Mammary epithelial cell (primary cell): ENCODE results near the gene OFD1.
"Not testable (repeated sequence)": the region's sequence is repeated elsewhere in the genome, so short reads cannot be mapped to it uniquely, and the experiment has no call there.

ENCODE experiments used
- CTCF ChIP-seq, 2 donors: IDR thresholded peaks in 1 of 2; conservative IDR thresholded peaks in 1 of 2; 2 replicates each; pipeline ENCODE4 v1.5.1; 2011 to 2012; ENCODE audit warnings: inconsistent platforms in 2 of 2, low read length in 2 of 2, mild to moderate bottlenecking in 2 of 2, control low read depth in 1 of 2, low read depth in 1 of 2; ENCODE audit not compliant: insufficient read depth in 1 of 2; ENCODE audit errors: extremely low read depth in 1 of 2
- EZH2 ChIP-seq: IDR thresholded peaks from 2 replicates; pipeline ENCODE4 v1.6.1; 2012; ENCODE audit warnings: low read length, inconsistent platforms, borderline replicate concordance

- not testable (repeated sequence) for TF ChIP-seq CTCF (conservative IDR thresholded peaks at IDR 0.05 in 1 of 2, IDR thresholded peaks at IDR 0.05 in 1 of 2; ENCODE audit: extremely low read depth in 1 of 2, insufficient read depth in 1 of 2, low read depth in 1 of 2, low read length in 2 of 2); EZH2
These were observed 8.0 kb upstream of the OFD1 start for GRCh38 chrX:13726583-13726982.
